Sigmoid colon (tissue), 4 donors: ENCODE data around the gene C2CD3.

Experiments
- CTCF ChIP-seq, 4 experiments: fragments of 450-650 bp in 3 of 4; fragments of 200-600 bp in 1 of 4; IDR thresholded peaks; one replicate each; pipeline ENCODE4 v1.5.1; 2016 to 2019; ENCODE audit warnings: antibody characterized with exemption in 4 of 4, mild to moderate bottlenecking in 3 of 4, moderate library complexity in 2 of 4
- EP300 ChIP-seq, 4 donors: sonication (generic); formaldehyde crosslinking; IDR thresholded peaks; one replicate each; pipeline ENCODE4 v1.6.1; 2017; ENCODE audit warnings: antibody characterized with exemption in 4 of 4
- POLR2A ChIP-seq, 2 donors: fragments of 450-650 bp; IDR thresholded peaks; one replicate each; pipeline ENCODE4 v1.6.1; 2016; ENCODE audit warnings: antibody characterized with exemption in 2 of 2, mild to moderate bottlenecking in 2 of 2, moderate library complexity in 2 of 2
- POLR2AphosphoS5 ChIP-seq, 4 donors: sonication (generic); formaldehyde crosslinking; IDR thresholded peaks; one replicate each; pipeline ENCODE4 v1.6.1; 2017; ENCODE audit warnings: antibody characterized with exemption in 4 of 4

GRCh38 chr11:74005721-74006517 is 164.9 kb downstream of the C2CD3 start:
- TF ChIP-seq CTCF (IDR thresholded peaks at IDR 0.05), result no peak
- TF ChIP-seq POLR2AphosphoS5 (IDR thresholded peaks at IDR 0.05), result no peak
- no peak for TF ChIP-seq POLR2A (IDR thresholded peaks at IDR 0.05)
- no peak for TF ChIP-seq EP300 (IDR thresholded peaks at IDR 0.05)
